A549 (cell line): Measurements from ENCODE around the gene KATNAL1.

Source experiments
- NR3C1 ChIP-seq: fragments of >200 bp; sonication (Bioruptor Twin); formaldehyde crosslinking; IDR thresholded peaks from 3 replicates; pipeline ENCODE4 v1.6.1; 2017
- POLR2A ChIP-seq: IDR thresholded peaks from 2 replicates; pipeline ENCODE4 v1.6.1; 2012; ENCODE audit warnings: mild to moderate bottlenecking, low read length
- TF ChIP-seq, protein P1 (sequence below): fragments of >200 bp; sonication (Bioruptor Twin); formaldehyde crosslinking; IDR thresholded peaks from 3 replicates; pipeline ENCODE4 v1.5.1; 2016

- TF ChIP-seq NR3C1 (no peak), POLR2A (no peak)
- TF ChIP-seq, protein P1, sequence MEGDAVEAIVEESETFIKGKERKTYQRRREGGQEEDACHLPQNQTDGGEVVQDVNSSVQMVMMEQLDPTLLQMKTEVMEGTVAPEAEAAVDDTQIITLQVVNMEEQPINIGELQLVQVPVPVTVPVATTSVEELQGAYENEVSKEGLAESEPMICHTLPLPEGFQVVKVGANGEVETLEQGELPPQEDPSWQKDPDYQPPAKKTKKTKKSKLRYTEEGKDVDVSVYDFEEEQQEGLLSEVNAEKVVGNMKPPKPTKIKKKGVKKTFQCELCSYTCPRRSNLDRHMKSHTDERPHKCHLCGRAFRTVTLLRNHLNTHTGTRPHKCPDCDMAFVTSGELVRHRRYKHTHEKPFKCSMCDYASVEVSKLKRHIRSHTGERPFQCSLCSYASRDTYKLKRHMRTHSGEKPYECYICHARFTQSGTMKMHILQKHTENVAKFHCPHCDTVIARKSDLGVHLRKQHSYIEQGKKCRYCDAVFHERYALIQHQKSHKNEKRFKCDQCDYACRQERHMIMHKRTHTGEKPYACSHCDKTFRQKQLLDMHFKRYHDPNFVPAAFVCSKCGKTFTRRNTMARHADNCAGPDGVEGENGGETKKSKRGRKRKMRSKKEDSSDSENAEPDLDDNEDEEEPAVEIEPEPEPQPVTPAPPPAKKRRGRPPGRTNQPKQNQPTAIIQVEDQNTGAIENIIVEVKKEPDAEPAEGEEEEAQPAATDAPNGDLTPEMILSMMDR, result no peak
Measured at GRCh38 chr13:30257468-30258099, 49.8 kb downstream of the KATNAL1 start.
